Mucosa of descending colon (tissue), 3 donors: ENCODE measurements around the gene CCDC85A. TPM values are rescaled to one million over a fixed set of nuclear protein-coding genes. Genes with fewer than 3 reads are reported as not detected.

Source experiments
- ATAC-seq: fragments of 200-7000 bp; cut with Tn5 transposase; one replicate; pipeline ENCODE4 v1.9.1; 2020; ENCODE audit warnings: mild to moderate bottlenecking, moderate library complexity
- DNase-seq, 3 donors: peaks; one replicate each; pipeline ENCODE4 v3.0.0-alpha.2; 2020
- H3K36me3 ChIP-seq: fragments of 200-600 bp; one replicate; pipeline ENCODE4 v1.8.0; 2021; ENCODE audit warnings: low read depth, mild to moderate bottlenecking
- H3K4me1 ChIP-seq: fragments of 200-600 bp; one replicate; pipeline ENCODE4 v1.8.0; 2021; ENCODE audit warnings: low read depth, mild to moderate bottlenecking
- H3K4me3 ChIP-seq: fragments of 200-600 bp; one replicate; pipeline ENCODE4 v1.8.0; 2021; ENCODE audit warnings: mild to moderate bottlenecking
- H3K9me3 ChIP-seq: fragments of 200-600 bp; one replicate; pipeline ENCODE4 v1.8.0; 2021; ENCODE audit warnings: mild to moderate bottlenecking
- CTCF ChIP-seq: fragments of 200-600 bp; IDR thresholded peaks from one replicate; pipeline ENCODE4 v1.8.0; 2022; ENCODE audit warnings: antibody characterized with exemption, mild to moderate bottlenecking
- intact Hi-C, 2 donors: fragments of 100-400 bp; cut with DNase I in 1 of 2; cut with micrococcal nuclease in 1 of 2; formaldehyde crosslinking; loops; one replicate each; pipeline versions ENCODE4 v1.11.0 to v1.11.1; 2022; cut with DNase I, micrococcal nuclease
- total RNA-seq, 3 donors: library from RNA; stranded (reverse); fragmentation: NEBNext Ultra II Directional in 2 of 3; extraction: Animal tissue kit (Norgen Biotek cat#: 25700) in 2 of 3; gene quantifications; one replicate each; pipeline versions ENCODE4 v1.2.1 to v1.2.4, GENCODE V29; 2021 to 2023
- donor health status: DM: no; HTN: no; CAD: no; lungs with moderate emphysema.
- donor health status: DM: no; HTN: no; CAD: no.
- donor health status: DM: no; HTN: yes; CAD: no.

CCDC85A gene
- total RNA-seq, 3 donors from 2014 or later: 0.41 to 2.7 (median 0.49) TPM

- ATAC-seq (peak; percentile 97), DNase-seq (no peak)
- intact Hi-C loops: no loop called here
- Histone ChIP-seq H3K36me3 (no peaks in the 10 kb centered on the region), H3K9me3 (no peaks in the 10 kb centered on the region), H3K4me1 (no peaks in the 10 kb centered on the region), H3K4me3 (no peak overlapping the region)
- TF ChIP-seq CTCF: no peak
These were observed 198.7 kb downstream of the CCDC85A start for GRCh38 chr2:56382466-56382865.

GRCh38 chr2:56386657-56387056 lies 202.9 kb downstream of the CCDC85A start:
- Histone ChIP-seq H3K4me3 (no peak overlapping the region), H3K36me3 (no peaks in the 10 kb centered on the region), H3K9me3 (no peaks in the 10 kb centered on the region), H3K4me1 (no peaks in the 10 kb centered on the region)
- intact Hi-C loops: no loop called here
- no peak for TF ChIP-seq CTCF
- DNase-seq (no peak), ATAC-seq (no peak)

GRCh38 chr2:56390644-56391043 lies 206.9 kb downstream of the CCDC85A start:
- TF ChIP-seq CTCF: no peak
- Histone ChIP-seq H3K9me3 (no peaks in the 10 kb centered on the region), H3K4me1 (no peaks in the 10 kb centered on the region), H3K4me3 (no peak overlapping the region), H3K36me3 (no peaks in the 10 kb centered on the region)
- DNase-seq (no peak), ATAC-seq (no peak)
- intact Hi-C loops: no loop called here

DNA sequence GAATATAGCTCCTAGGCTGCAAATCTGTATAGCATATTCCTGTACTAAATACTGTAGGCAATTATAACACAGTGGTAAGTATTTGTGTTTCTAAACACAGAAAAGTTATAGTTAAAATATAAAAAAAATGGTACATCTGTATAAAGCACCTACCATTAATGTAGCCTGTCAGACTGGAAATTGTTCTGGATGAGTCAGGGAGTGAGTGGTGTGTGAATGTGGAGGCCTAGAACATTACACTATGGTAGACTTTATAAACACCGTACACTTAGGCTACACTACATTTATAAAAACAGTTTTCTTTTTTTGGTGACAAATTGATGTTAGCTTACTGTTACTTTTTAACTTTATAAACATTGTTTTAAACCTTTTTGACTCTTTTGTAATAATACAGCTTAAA lies 226.3 kb downstream of the CCDC85A start:
- no peak for TF ChIP-seq CTCF
- H3K4me3 ChIP-seq: no peak overlapping the region
- DNase-seq: no peak
- no peaks in the 10 kb centered on the region for H3K4me1 ChIP-seq
- ATAC-seq: no peak
- H3K9me3 ChIP-seq: no peaks in the 10 kb centered on the region
- no peaks in the 10 kb centered on the region for H3K36me3 ChIP-seq
- intact Hi-C loops: no loop called here

GRCh38 chr2:56416500-56417176 lies 232.8 kb downstream of the CCDC85A start:
- TF ChIP-seq CTCF: no peak
- no peaks in the 10 kb centered on the region for H3K9me3 ChIP-seq
- no peaks in the 10 kb centered on the region for H3K4me1 ChIP-seq
- intact Hi-C loops: no loop called here
- ATAC-seq (no peak), DNase-seq (no peak)
- H3K4me3 ChIP-seq: no peak overlapping the region
- H3K36me3 ChIP-seq: no peaks in the 10 kb centered on the region
